Loucy (cell line): ENCODE data around the gene GPC2.
A peak's percentile ranks its signal among the peaks of the same experiment; 100 is the strongest.

Source experiments
- H2AFZ ChIP-seq: fragments of 200-600 bp; sonication (generic); 2 replicates; pipeline ENCODE4 v1.6.0; 2016; ENCODE audit warnings: antibody characterized with exemption, mild to moderate bottlenecking, low read length, moderate library complexity
- H3F3A ChIP-seq: fragments of 200-600 bp; 2 replicates; pipeline ENCODE4 v1.6.0; 2016; ENCODE audit warnings: antibody characterized with exemption, low read depth, mild to moderate bottlenecking
- H3K27me3 ChIP-seq: fragments of 200-600 bp; sonication (generic); 2 replicates; pipeline ENCODE4 v1.6.1; 2014; ENCODE audit warnings: low read length, mild to moderate bottlenecking; ENCODE audit not compliant: insufficient read depth, poor library complexity, severe bottlenecking
- H3K36me3 ChIP-seq: fragments of 200-600 bp; sonication (generic); 2 replicates; pipeline ENCODE4 v1.6.1; 2016; ENCODE audit warnings: low read length; ENCODE audit not compliant: insufficient read depth
- H3K4me1 ChIP-seq: fragments of 200-600 bp; sonication (generic); 2 replicates; pipeline ENCODE4 v1.5.1; 2014; ENCODE audit warnings: low read length, mild to moderate bottlenecking; ENCODE audit not compliant: insufficient read depth, poor library complexity, severe bottlenecking
- H3K4me2 ChIP-seq: fragments of 200-600 bp; sonication (generic); 2 replicates; pipeline ENCODE4 v1.6.0; 2014; ENCODE audit warnings: antibody characterized with exemption, low read length, low read depth, mild to moderate bottlenecking; ENCODE audit not compliant: poor library complexity, severe bottlenecking
- H3K4me3 ChIP-seq: fragments of 200-600 bp; sonication (generic); 2 replicates; pipeline ENCODE4 v1.5.1; 2014; ENCODE audit warnings: low read length, mild to moderate bottlenecking, mixed read lengths; ENCODE audit not compliant: poor library complexity, severe bottlenecking
- H3K79me2 ChIP-seq: fragments of 200-600 bp; sonication (generic); 2 replicates; pipeline ENCODE4 v1.6.1; 2014; ENCODE audit warnings: low read length; ENCODE audit not compliant: insufficient read depth
- H3K9ac ChIP-seq: fragments of 200-600 bp; sonication (generic); 2 replicates; pipeline ENCODE4 v1.6.0; 2014; ENCODE audit warnings: mild to moderate bottlenecking, low read depth, low read length, moderate library complexity; ENCODE audit not compliant: poor library complexity, severe bottlenecking
- H3K9me2 ChIP-seq: fragments of 200-600 bp; sonication (generic); replicated peaks from 2 replicates; pipeline ENCODE4 v1.6.1; 2016; ENCODE audit warnings: low read depth, low read length, mixed read lengths
- H3K9me3 ChIP-seq: fragments of 200-600 bp; sonication (generic); 2 replicates; pipeline ENCODE4 v1.6.1; 2014; ENCODE audit warnings: mild to moderate bottlenecking, antibody characterized with exemption, low read length, low read depth; ENCODE audit not compliant: insufficient read depth
- H4K20me1 ChIP-seq: fragments of 200-600 bp; sonication (generic); 2 replicates; pipeline ENCODE4 v1.6.0; 2014; ENCODE audit warnings: antibody characterized with exemption, low read length, mild to moderate bottlenecking; ENCODE audit not compliant: insufficient read depth, poor library complexity, severe bottlenecking
- EZH2phosphoT487 ChIP-seq: fragments of 200-600 bp; IDR thresholded peaks from 2 replicates; pipeline ENCODE4 v1.6.1; 2018; ENCODE audit warnings: antibody characterized with exemption, mild to moderate bottlenecking, moderate library complexity, borderline replicate concordance
- TF ChIP-seq, protein P1 (sequence below): fragments of 200-600 bp; sonication (generic); conservative IDR thresholded peaks from 2 replicates; pipeline ENCODE4 v1.5.1; 2014; ENCODE audit warnings: mild to moderate bottlenecking, antibody characterized with exemption, low read length

GPC2 gene

GRCh38 chr7:100137851-100138760 lies 39.1 kb downstream of the GPC2 start:
- TF ChIP-seq EZH2phosphoT487, result no peak
- TF ChIP-seq, protein P1, sequence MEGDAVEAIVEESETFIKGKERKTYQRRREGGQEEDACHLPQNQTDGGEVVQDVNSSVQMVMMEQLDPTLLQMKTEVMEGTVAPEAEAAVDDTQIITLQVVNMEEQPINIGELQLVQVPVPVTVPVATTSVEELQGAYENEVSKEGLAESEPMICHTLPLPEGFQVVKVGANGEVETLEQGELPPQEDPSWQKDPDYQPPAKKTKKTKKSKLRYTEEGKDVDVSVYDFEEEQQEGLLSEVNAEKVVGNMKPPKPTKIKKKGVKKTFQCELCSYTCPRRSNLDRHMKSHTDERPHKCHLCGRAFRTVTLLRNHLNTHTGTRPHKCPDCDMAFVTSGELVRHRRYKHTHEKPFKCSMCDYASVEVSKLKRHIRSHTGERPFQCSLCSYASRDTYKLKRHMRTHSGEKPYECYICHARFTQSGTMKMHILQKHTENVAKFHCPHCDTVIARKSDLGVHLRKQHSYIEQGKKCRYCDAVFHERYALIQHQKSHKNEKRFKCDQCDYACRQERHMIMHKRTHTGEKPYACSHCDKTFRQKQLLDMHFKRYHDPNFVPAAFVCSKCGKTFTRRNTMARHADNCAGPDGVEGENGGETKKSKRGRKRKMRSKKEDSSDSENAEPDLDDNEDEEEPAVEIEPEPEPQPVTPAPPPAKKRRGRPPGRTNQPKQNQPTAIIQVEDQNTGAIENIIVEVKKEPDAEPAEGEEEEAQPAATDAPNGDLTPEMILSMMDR, result no peak
- no peaks in the 10 kb centered on the region for H3K79me2 ChIP-seq

GRCh38 chr7:100132697-100133151 lies 44.5 kb downstream of the GPC2 start:
- Histone ChIP-seq H2AFZ (peak overlapping the region; percentile 36; the same call in 1 of the 2 replicates), H3K9ac (no peak overlapping the region)

More at GRCh38 chr7:100137851-100138760, 39.1 kb downstream of the GPC2 start:
- no peaks in the 10 kb centered on the region for H4K20me1 ChIP-seq
- peak overlapping the region; percentile 81 for H2AFZ ChIP-seq
- H3K4me1 ChIP-seq, result peaks cover 4% of the 10 kb centered on the region
- H3K4me2 ChIP-seq, result peak overlapping the region; percentile 35
- H3F3A ChIP-seq, result no peaks in the 10 kb centered on the region
- H3K4me3 ChIP-seq, result no peak overlapping the region
- no peak overlapping the region for H3K9ac ChIP-seq
- no peaks in the 10 kb centered on the region for H3K9me3 ChIP-seq
- H3K36me3 ChIP-seq, result no peaks in the 10 kb centered on the region
- H3K27me3 ChIP-seq, result no peaks in the 10 kb centered on the region
- H3K9me2 ChIP-seq, result no peaks in the 10 kb centered on the region

DNA sequence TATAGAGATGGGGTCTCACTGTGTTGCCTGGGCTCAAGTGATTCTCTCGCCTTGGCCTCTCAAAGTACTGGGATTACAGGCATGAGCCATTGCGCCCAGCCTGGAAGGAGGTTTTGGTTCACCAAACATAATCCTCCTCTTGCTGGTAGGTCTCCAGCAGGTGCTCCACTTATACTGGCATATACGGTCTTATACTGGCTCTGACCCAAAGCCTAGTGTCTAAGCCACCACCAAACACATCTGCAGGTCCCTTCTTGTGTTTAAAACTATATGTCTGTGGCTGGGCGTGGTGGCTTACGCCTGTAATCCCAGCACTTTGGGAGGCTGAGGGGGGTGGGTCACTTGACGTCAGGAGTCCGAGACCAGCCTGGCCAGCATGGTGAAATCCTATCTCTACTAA lies 45.1 kb downstream of the GPC2 start:
- Histone ChIP-seq H3K4me2 (no peak overlapping the region), H3K9me3 (no peaks in the 10 kb centered on the region), H3K4me1 (peaks cover 6% of the 10 kb centered on the region), H3K9me2 (no peaks in the 10 kb centered on the region), H3F3A (no peaks in the 10 kb centered on the region), H2AFZ (no peak overlapping the region), H3K79me2 (no peaks in the 10 kb centered on the region), H3K36me3 (no peaks in the 10 kb centered on the region), H3K9ac (no peak overlapping the region), H3K4me3 (no peak overlapping the region), H4K20me1 (no peaks in the 10 kb centered on the region), H3K27me3 (no peaks in the 10 kb centered on the region)
- TF ChIP-seq, protein P1, result no peak
- no peak for TF ChIP-seq EZH2phosphoT487

More at GRCh38 chr7:100132697-100133151, 44.5 kb downstream of the GPC2 start:
- H3K4me2 ChIP-seq, result no peak overlapping the region
- TF ChIP-seq EZH2phosphoT487, result no peak
- TF ChIP-seq, protein P1, result peak; percentile 83
- no peaks in the 10 kb centered on the region for H3K9me2 ChIP-seq
- peaks cover 6% of the 10 kb centered on the region for H3K4me1 ChIP-seq
- H4K20me1 ChIP-seq, result no peaks in the 10 kb centered on the region
- no peaks in the 10 kb centered on the region for H3K9me3 ChIP-seq
- no peak overlapping the region for H3K4me3 ChIP-seq
- H3F3A ChIP-seq, result no peaks in the 10 kb centered on the region
- H3K36me3 ChIP-seq, result no peaks in the 10 kb centered on the region
- no peaks in the 10 kb centered on the region for H3K27me3 ChIP-seq
- H3K79me2 ChIP-seq, result no peaks in the 10 kb centered on the region
